HG03196 (cell line): ENCODE results near the gene KCNMA1.

Experiments
- ATAC-seq: cut with Tn5 transposase; IDR thresholded peaks from one replicate; pipeline ENCODE4 v1.9.1; 2021; ENCODE audit not compliant: unreplicated experiment

Gene KCNMA1

DNA sequence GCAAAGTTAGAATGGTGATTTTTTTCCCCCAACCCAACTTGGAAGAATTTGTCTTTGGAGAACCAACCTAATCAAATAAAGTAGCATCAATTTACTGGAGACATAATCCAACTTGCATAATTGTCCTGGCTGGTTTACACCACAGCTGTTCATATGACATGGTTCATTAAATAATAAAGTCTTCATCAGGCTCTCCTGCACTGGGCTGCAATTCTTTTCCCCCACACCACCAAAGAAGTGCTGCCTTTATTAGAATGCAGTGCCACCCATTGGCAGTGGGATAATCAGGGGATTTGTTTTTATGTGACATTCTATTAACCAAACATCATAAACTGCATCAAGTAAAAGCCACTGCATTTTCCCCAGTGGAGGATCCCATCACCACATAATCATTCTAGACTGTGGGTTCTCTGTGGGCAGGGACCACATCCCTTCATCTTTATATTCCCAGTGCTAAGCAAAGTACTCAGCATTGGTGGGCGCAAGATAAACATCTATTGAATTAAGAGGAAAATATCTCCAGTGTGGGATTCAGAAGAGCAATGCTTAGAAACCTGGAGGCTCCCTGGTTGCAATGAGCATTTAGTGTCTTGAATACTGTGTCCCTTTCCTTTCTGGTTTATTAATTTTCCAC, 322.0 kb downstream of the KCNMA1 start:
- ATAC-seq = no peak

DNA sequence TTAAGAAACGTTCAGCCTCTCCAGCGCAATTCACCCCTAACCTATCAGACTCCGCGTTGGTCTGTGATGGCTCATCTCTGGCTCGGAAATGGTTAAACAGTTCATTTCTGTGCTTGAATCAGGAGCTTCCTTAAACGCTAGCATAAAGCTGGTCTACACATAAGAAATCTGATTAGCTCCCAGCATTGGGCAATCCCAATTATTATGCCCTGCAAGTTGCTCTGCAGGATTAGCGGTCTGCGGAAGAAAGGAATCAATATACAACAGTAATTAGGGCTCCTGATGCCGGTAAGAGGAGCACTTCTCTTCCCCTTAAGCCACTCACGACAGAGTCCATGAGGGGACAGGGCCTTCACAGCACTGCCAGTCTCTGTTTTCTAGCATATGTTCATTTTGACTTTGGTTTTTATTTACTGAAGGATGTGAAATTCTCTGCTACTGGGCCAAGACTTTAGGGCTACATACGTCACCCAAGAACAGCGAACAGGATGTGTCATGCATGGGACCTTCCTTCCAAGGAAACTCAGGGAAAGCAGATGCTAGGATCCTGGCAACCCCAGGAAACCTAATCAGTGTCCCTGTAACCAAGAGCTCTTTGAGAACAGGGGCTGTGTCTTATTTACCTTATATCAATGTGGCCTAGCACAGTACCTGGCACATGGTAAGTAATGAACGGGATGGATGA, 324.4 kb downstream of the KCNMA1 start:
- no peak for ATAC-seq

DNA sequence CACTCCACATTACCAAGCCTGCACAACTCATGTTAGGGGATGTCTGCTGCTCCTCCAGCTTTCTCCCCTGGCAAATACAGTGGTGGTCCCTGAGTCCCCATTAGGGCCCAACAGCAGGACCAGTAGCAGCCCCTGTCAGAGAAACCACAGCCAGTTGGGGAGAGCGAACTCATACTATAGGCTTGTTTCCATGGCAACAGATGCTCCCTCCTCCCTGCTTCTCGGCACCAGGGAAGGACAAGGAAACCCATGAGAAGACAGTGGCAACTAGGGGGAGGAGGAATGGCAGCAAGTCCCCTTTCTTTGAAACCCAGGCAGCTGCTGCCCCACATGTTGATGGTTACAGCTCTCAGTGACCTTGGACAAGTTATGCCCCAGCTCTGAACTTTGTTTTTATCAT, 326.4 kb downstream of the KCNMA1 start:
- ATAC-seq = no peak

DNA sequence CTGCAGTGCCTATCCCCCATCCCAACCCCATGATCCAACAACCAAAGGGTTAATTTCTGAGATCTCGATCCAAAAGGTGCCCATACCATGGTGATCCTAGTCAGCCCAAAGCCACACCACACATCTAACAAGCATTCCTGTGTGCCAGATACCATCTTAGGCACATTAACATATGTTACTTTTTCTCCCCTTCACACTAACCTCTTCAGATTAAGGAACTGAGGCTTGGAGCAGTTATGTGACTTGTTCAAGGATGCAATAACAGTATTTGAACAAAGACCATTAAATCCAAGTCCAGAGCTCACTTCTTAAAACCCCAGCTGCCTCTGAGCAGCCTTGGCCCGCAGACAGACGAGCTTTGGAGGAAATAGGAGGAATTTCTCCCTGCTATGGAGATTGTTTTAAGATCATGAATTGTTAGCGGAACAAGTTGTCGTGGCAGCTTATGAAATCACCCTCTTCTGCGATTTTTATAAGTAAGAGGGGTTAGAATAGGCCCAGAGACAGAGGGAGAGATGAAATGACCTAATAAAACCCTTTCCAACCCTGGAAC, 327.2 kb downstream of the KCNMA1 start:
- no peak for ATAC-seq

DNA sequence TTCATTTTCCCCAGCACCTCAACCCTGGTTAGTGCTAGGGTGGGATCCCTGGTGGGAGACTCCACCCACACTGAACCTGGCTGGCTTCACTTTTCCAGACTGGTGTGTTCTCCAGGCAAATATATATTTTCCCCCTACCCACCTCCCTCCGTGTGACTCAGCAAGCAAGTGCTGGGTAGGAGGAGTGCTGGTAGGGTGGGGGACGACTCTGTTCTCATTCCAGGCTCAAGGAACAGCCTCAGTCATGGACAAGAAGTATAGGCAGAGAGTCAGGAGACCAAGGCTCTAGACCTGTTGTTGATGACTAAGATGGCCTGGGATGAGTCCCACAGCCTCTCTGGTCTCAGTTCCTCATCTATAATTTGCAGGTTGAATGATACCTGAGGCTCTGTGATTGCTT, 328.1 kb downstream of the KCNMA1 start:
- no peak for ATAC-seq

DNA sequence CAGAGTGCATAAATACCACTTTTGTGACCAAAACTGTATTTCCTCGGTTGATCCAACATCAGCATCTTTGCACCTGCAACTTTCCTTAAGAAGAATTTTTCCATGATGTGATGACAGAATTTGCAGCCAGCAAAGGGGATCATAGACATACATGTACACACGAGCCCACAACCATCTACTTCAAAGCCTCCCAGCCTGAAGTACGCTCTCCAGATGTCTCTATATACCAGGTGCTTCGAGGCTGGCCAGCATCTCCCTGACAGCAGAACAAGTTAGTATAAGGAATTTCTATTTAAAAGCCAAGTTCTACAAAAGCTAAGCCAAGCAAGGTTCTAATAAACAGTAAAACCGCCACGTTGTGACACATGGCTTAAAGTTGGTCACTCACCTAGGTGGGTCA, 328.5 kb downstream of the KCNMA1 start:
- ATAC-seq = no peak

DNA sequence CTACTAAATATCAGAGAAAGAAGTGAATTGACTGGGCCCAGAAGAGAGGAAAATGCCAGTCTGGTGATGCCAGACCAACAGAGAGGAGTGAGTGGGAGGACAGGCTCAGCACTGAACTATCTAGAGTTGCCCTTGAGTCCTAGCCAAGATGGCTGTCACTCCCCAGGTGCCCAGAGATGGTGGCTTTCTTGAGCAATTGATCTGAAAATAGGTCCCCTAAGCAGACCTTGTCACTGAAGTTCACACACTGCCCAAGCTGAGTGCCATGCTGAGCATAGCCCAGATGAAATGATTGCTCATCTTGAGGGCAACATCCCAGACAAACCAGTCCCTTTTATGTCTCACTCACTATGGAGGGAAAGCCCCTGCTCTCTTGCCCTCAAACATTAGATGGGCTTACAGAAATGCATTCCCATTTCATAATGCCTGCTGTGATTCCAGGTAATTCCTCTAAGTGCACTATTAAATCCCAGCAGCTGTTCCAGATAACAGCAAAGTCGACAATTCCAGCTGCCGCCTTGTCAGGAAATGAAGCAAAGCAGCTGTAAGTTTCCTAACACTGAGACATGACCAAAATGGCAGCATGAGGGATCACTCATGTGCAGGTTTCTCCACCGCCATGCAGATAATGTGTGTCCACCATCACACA, 329.4 kb downstream of the KCNMA1 start:
- ATAC-seq = no peak

DNA sequence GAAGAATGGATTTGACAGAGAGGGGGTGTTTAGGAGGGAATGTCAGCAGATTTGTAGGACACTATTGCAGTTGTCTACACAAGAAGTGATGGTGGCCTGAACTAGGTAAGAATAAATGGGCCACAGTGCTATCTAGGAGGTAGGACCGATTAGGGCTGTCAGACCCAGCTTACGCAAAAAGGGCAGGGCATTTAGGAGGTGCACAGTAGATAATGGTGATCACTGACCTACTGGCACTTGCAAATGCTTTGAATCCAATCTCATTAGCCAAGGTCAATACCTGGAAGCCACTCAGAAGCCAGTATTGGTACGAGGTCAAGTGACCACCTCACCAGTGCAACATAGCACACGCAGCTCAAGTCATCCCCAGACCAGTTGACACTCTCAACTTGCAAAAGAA, 330.9 kb downstream of the KCNMA1 start:
- ATAC-seq = no peak

DNA sequence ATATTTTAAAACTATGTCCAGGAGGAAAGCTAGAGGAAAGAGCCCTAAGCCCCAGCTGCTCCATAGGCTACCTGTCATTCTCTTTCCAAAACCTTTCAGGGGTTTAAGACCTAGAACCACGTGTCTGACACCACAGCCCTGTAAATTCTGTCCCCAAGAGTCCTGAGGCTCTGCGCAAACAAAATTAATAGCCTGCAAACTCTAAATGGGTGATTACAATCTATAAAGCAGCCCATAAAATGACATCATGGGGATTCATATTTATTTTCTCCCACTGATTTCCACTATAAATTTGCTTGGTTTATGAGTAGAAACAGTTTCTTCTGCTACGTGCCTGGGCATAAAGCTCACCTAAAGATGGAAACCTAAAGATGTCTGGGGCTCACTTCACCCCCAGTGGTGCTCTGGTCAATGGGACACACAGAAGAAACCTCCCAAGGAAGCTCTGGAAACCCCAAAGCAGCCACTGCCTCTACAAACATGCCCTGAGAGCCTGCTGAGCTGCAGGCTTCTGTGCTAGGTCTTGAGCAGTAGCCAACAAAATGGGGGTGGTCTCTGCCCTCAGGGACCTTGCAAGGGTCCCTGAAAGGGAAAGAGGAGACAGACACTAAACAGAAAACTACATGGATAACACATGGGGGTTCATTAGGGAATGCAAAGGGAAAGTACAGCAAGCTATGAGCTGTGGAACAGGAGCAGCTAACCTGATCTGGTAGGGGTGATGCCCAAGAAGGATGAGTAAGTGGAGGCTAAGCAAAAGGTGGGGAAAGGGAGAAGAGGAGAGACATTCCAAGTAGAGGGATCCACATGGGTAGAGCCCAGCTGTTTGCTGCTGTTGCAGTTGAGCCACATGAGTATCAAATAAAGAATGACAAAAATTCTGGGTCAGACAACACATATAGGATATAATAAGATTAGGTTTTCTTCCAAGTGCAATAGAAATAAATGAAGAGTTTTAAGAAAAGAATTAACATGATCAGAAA, 331.7 kb downstream of the KCNMA1 start:
- no peak for ATAC-seq

DNA sequence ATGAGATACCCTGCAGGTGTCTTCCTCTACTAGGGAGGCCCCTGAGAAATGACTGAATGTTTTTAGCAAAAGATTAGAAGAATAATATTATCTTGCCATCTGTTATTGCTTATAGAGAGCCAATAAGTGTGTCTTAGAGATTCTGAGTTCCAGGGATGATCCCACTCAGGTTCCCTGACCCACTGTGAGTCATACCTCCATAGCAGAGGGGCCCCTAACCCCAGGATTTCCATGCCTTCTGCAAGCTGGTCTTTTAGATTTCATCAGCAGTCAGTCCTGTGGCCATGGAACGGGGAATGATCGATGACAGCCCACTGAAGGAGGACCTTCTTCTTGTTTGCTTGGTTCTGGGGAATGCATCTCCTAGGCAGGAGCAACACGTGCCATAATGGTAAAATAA, 333.4 kb downstream of the KCNMA1 start:
- ATAC-seq = no peak

DNA sequence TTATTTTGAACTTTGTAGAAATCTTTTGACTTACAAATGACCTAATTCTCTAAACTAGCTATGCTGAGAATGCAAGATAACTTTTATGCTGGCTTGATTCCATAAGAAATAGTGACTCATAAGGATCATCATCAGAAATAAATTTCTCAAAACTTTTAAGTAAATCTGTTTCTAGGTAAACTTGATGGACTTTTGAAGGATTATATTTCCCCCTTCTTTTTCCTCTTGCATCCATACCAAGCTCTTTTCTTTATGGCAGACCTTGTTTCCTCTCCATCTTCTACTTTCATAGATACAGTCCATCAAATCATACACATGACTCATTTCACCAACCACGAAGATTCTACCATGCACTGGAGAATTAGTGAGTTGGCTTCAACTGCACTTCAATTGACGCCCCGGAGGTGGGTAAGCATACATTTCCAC, 336.3 kb downstream of the KCNMA1 start:
- ATAC-seq = no peak

DNA sequence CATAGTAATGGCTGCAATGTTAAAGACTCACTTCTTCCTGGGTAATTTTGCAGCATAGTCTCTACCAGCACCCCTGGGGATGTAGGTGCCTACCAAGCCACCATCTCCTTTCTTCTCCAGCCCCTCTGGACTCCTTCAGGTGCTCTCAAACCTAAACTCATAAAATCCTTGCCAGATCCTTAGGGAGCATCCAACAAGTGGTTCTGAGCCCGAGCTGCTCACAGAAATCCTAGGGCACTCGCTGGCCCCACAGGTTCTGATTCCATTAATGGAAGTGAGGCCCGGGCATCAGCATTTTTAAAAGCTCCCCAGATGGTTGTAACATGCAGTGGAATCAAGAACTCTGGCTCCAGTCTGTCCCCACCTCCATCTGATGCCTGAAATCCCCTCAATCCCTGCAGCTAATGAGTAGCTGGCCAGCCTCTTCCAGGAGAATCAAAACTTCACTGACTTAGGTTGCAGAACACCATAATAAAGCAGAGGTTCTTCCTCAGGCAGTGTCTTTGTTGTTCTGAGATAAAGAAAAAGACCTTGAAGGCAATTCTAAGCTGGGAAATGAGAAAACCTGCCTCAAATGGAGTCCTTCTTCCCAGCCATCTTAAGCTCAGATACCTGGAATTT, 336.8 kb downstream of the KCNMA1 start:
- no peak for ATAC-seq

DNA sequence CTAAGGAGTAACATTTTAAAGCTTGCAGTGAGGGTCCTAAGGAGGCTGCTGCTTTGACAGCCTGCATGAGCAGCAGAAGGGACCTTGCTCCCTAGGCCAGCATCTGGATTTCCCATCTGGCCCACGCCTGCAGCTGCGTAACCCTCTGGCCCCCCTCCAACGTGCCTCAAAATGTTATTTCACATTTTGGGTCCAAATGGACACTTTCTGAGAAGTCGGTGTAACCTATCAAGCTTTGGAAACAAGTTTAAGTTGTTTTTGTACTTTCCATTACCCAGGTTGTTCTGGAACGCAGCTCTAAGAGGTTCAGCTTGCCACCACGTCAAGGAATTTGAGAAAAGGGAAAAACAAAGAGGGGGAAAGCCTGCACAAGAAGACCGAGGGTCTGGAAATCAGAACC, 338.3 kb downstream of the KCNMA1 start:
- ATAC-seq = no peak

DNA sequence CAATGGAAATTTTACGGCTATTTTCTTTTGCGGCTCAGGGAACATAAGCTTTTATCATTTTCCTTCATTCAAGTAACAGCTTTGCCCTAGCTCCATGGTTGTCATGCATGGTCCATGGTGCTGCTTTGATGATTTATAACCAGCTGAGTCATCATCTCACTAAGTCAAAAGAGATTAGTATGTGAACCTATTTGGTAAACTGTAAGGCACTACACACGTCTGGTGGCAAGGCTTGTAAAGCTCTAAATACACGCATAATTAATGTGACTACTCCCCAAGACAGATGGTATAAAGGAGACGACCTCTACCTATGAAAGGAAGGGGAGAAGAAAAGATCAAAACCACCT, 340.2 kb downstream of the KCNMA1 start:
- ATAC-seq = no peak

DNA sequence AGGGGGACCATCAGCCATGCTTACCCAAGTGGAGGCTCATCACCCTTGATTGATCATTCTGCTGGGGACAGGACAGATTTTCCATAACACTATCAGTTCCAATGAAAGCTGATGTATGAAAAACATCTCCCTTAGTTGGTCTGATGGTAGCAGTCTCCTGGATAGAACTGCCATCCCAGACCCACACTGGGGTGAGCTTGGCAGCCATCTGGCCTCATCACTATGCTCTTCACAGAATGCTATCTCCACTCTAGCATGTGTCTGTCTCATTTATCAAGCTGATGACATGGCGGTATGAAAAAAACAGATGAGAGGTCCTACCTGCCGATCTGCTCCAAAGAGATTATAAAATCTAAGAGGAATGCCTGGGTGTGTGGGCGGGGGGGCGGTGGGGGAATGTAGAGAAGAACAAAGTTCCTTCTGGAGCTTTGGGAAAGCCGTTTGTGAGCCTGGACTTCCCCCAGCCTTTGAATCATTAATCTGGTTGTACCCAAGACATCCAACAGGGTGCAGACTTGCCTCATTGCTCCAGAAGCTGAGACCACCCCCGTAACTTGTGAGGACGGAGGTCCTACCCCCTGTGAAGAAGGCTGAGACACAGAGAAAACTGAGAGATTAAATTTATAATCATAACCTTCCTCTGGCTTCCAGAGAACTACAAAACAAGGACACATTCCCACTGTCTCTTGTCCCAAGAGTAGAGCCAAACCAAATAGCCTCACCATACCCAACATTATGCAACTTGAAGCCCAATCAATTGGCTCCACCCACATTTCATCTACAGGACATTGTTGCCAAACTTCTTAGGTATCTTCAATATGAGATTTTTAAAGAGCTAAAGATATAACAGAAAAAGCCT, 340.8 kb downstream of the KCNMA1 start:
- ATAC-seq = no peak

DNA sequence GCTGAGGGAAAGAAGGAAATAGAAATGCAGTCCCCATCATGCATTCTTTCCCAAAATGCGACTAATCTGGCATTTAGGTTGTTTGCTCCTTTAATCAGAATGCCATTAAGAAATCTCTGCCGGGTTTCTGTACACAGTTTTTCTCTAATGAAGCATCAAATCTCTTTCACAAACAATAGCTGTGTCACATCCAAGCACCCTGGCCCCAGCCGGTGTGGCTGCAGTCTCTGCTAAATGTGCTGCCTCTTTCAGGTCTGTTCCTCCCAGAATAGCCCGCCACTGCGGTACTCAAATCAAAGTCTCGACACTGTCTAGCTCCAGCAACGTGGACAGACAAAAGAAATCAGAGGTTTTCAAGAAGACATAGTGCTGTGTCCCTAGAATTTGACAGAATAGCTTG, 343.8 kb downstream of the KCNMA1 start:
- no peak for ATAC-seq

DNA sequence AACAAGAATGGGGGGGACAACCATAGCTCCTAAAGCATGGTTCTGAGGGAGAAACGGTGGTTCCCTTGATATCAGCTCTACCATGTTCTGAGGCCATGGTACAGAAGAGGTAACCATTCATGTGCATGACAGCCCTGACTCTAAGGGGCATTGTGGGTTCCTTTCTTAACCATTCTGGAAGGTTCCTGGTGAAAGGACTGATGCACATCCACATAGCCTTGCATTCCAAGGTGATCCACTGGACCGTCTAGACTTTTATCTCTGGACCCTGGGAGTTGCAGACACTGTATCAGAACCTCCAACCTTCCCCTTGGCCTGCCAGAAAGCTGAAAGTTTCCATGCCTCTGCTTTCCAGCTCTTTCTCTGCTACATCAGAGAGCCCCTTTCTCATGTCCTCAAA, 344.3 kb downstream of the KCNMA1 start:
- ATAC-seq = no peak

DNA sequence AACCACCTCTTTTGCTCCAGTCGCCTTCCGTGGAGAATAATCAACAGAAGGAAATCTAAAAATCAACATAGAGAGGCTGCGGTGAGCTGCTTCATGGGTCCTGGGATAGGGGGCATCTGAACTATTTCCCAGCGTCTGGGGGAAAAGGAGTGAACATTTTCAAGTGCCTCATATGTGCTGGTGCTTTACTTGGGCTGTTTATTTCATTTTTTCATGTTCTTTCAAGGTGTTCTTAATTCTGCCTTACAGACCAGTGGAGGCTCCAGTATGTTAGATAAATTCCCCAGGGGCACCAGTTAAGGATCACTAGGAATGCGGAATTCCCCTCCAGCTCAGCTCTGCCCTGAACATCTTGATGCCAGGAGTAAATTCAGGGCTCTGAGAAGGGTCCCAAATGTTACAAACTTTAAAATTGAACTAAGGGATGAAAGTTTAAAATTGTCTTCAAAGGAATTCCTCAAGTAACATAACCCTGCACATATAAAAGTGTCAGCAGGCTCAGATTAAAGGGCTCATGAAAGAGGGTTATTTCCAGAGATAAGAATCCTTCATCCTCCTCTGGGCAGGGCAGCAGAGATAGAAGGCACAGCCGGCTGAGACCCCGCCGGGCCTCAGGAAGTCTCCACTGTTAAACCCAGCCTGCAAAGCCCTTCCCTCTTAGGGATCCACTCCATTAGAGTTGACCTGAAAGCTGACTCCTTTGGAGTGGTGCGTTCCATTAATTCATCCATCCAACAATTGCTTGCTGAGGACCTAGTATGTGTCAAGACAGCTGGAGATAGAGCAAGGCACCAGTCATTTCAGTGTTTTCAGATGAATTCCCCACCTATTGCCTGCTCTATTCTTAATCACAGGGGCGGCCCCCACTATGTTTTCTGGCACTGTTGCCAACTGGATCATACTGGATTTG, 345.8 kb downstream of the KCNMA1 start:
- ATAC-seq = no peak
